ENCODE measurements around the gene PDE4D. TPM values are rescaled to one million over a fixed set of nuclear protein-coding genes. Genes with fewer than 3 reads are reported as not detected.
"Not testable (repeated sequence)": the region's sequence is repeated elsewhere in the genome, so short reads cannot be mapped to it uniquely, and the experiment has no call there.

PDE4D gene
- total RNA-seq, 1 donor: 27.7 TPM

DNA sequence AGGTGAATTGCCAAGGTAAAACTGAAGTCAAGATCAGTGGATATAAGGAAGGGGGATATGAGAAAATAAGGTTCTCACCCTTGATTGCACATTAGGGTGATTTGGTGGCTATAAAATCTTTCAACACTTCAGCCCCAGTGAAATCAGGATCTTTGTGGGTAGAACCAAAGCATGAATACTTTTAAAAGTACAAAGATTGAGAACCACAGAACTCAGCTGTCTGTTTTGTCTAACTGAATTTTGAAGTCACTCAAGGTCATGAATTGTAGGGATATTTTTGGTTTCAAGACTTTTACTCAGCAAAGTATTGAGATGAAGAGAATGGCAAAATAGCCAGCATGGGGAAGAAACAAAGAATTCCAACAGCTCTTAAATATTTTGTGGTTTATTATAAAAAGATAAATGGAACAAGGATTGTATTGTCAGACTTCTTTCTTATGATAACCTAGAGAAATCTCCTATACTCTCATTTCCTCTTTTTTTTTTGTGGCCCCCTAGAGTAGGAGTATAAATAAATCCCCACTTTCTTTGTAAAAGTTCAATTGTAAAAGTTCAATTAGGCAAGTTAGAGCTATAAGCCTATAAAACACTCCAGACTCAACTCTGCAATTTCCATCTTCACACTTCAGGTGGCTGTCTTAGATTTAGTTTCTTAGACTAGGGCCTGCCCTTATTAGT lies 272.9 kb downstream of the PDE4D start:
- peak in 1 of 3 donors; percentile 1 for DNase-seq (ENCODE audit: low read depth in 2 of 3, low spot score in 2 of 3)

DNA sequence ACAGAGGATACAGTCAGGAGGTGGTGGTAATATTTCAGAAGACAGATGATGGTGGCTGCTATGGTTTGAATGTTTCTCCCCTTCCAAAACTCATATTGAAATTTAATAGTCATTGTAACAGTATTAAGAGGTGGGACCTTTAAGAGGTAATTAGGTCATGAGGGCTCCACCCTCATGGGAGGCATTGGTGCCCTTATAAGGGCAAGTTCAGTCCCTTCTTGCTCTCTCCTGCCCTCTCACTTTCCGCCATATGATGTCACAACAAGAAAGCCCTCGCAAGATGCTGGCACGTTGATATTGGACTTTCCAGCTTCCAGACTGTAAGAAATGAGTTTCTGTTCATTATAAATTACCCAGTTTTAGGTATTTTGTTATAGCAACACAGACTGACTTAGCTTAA lies 274.9 kb downstream of the PDE4D start:
- DNase-seq (ENCODE audit: low read depth in 2 of 3, low spot score in 2 of 3): no peak

DNA sequence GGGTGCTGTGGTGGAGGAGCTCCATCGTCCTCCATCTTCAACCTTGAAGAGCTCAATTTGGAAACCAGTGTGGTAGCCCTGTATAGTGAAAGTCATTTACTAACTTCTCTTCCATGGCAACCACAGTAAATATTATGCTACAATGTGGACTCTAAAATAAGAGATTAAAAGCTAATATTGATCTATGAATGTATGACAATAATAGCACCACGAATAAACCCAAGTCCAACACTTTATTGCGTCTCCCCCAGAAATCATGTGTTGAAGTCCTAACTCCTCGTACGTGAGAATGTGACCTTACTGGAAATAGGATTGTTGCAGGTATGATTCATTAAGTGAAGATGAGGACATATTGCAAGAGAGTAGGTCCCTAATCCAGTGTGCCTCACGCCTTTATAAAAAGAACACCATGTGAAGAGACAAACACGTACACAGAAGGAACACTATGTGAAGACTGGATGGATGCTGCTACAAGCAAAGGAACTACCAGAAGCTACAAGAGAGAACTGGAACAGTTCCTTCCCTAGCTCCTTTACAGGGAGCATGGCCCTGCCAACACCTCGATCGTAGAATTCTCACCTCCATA lies 276.2 kb downstream of the PDE4D start:
- DNase-seq (ENCODE audit: low read depth in 2 of 3, low spot score in 2 of 3): no peak

GRCh38 chr5:59616413-59616812 lies 277.1 kb downstream of the PDE4D start:
- DNase-seq (ENCODE audit: low read depth in 2 of 3, low spot score in 2 of 3): no peak

DNA sequence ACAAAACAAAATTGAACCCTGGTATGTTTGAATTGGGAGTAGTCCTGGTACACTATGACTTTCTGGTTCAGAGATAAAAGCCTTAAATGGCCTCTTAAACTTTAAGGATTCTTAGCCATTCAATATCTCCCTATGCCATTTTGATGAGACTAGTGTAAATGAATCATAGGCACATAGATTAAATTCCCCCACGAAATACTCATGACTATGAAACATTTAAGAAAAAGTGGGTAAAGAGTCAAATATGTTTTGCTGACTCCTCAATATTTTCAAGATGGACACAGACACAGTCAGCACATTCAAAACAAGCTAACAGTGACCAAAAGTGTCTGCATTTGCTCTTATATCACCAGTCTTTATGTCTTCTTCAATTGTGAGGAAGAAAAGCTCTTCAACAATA lies 278.3 kb downstream of the PDE4D start:
- no peak for DNase-seq (ENCODE audit: low read depth in 2 of 3, low spot score in 2 of 3)

GRCh38 chr5:59609501-59610265 lies 283.8 kb downstream of the PDE4D start:
- DNase-seq (ENCODE audit: low read depth in 2 of 3, low spot score in 2 of 3): peak in 2 of 3 donors; percentile 24 to 37

- DNase-seq (ENCODE audit: low read depth in 2 of 3, low spot score in 2 of 3): peak in 2 of 3 donors; percentile 28 to 59
Measured at GRCh38 chr5:59608745-59609144, 284.8 kb downstream of the PDE4D start.

DNA sequence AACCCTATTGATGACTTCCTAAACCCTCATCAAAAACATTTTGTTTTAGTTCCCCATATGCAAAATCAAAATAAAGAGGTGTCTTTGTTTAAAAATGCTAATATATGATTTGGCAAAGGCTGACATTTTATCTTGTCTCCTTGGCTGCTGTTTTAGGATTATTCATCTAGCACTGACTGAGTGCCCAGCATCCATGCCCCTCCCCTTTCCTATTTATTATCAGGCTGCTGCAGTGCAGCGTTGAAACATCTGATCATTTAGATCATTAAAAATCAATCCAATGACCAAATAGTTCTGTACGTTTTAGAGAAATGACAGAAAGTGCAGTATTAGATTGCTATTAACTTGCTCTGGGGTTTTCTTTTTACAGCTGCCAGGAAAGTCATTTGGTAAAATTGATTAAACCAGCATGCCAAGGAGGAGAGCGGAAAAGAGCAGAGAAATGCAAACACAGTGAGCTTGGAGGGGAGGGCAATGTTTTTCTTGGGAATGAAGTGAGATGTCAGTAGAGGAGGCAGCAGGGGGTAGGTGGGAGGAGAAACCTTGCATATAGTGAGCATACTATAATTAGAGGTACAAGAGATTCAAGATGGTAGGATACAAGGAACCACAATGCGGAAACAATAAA lies 286.3 kb downstream of the PDE4D start:
- no peak for DNase-seq (ENCODE audit: low read depth in 2 of 3, low spot score in 2 of 3)

DNA sequence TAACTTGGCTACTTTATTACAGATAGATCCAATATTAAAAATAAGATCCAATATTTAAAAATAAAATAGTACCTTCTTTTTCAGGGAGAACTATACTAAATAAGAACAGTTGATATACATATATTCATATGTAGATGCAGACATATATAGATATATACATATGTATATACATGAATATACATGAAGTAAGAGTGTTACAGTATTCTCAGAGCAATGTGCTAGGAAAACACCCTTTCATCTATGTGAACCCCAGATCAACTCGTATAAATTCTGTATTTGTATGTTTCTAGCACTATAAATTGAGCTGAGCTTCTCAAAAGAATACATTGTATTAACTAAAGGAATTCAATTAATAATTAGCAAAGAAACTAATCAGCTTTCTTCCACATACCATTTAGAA lies 287.6 kb downstream of the PDE4D start:
- DNase-seq (ENCODE audit: low read depth in 2 of 3, low spot score in 2 of 3): no peak

GRCh38 chr5:59604111-59604510 lies 289.4 kb downstream of the PDE4D start:
- DNase-seq (ENCODE audit: low read depth in 2 of 3, low spot score in 2 of 3): no peak

DNA sequence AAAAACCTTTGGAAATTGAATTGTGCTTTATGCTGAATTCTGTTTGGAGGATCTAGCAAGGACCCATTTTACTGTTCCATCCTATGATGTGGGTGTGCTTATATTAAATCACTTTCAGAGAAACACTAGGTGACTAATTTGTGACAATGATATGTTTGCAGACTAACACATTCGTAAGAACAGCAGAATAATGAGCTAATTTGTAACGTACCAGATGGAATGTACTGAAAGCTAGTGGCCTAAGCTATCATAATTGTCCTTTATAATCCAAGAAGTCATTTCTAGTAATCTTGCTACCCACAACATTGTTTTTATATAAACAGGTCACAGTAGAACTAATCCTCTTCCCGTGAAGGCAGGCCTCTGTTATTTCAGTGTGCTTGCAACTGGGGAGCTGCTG lies 292.5 kb downstream of the PDE4D start:
- no peak for DNase-seq (ENCODE audit: low read depth in 2 of 3, low spot score in 2 of 3)

DNA sequence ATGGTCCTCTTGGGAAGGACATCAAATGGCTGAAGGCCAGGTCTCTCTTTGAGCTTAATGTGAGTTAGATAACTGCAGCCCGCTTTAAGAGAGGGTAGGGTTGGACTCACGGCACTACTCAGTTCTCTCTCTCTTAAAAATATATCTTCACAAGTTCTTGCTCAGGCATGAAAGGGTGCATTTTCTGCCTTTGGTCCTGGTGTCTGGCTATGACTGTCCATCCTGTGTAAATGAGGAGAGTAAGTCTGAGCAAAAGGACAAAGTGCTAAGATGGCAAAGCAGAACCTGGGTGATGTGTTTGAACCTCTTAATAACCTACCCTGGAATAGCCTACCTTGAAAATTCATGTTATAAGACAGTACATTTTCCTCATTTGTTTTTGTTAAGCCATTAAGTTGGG lies 293.4 kb downstream of the PDE4D start:
- no peak for DNase-seq (ENCODE audit: low read depth in 2 of 3, low spot score in 2 of 3)

GRCh38 chr5:59599729-59600128 lies 293.8 kb downstream of the PDE4D start:
- no peak for DNase-seq (ENCODE audit: low read depth in 2 of 3, low spot score in 2 of 3)

GRCh38 chr5:59598547-59598874 lies 295.0 kb downstream of the PDE4D start:
- DNase-seq (ENCODE audit: low read depth in 2 of 3, low spot score in 2 of 3): peak in 1 of 3 donors; percentile 2

DNA sequence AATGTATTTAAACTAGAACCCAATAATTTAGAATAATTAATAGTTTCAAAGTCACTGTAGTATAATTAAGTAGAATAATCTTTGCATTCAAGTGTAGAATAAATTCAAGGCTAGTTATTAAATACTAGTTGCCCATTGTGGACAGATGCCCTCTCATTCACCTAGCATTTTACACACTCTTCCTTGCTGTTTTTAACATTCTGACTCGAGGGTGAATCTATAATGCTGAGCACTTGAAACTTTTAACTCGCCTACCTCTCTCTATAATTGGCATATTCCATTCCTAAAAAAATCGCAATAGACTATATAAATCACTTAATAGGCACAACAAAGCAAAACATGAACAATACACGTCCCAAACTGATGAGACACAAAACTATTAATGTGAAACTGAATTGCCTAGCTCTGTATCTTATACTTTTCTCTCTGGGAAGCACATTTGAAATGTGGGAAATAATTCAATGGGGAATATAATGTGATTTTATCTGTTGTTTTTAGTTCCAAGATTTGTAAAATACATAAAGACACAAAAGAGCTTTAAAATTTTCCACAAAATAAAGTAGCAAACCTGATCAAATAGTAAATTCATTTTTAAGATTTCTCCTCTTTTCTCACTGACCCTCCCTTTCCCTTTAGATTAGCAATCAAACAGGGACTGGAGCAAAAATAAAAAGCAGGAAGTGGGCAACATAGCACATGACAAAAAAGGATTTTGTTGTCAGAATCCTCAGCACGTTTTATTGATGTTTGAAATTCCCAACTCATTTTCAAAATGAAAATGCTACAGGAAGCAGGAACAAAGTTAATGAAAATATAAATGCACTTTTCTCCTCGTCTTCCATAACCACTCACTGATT lies 295.6 kb downstream of the PDE4D start:
- no peak for DNase-seq (ENCODE audit: low read depth in 2 of 3, low spot score in 2 of 3)

DNA sequence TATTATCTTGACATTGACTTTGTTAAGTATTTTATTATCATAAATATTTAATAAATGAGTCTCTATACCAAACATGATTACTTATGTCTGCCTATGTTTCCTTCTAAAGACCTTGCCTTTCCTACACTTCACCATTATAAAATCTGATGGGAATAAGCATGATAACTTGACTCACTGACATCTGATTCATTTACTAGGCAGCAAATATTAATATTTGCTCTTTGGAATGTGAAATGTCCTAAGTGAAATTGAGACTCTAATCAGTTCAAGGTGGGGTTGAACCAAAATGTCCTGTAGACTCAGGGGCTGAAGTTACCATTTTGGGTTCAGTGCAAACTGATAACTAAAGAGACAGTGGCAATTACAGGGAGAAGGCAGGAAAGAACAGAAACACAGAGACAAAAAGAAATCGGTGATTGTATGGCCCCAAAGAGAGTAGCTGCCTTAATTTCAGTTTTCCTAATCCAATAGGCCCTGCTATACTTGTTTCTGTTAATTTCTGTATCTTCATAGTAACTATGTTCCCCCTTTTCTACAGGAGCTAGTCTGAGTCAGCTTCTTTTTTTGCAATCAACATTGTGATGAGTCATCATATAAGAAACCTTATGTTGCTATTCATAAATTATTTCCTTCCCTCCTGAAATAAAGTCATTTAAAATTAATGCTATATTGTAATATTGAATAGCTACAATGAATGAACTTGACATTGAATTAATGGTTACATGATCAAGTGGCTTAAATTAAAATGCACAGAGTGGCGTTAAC lies 296.8 kb downstream of the PDE4D start:
- peak in 2 of 3 donors; percentile 39 to 63 for DNase-seq (ENCODE audit: low read depth in 2 of 3, low spot score in 2 of 3)

DNA sequence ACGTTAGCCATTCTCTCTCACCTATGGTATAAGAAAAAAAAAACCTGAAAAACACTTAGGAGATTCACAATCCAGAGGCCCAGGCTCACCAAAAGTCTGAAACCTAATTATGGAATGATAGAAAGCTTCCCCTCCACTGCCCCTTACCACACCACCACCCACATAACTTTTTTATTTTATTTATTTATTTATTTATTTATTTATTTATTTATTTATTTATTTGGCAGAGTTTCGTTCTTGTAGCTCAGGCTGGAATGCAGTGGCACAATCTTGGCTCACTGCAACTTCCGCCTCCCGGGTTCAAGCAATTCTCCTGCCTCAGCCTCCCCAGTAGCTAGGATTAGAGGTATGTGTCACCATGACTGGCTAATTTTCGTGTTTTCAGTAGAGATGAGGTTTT lies 299.4 kb downstream of the PDE4D start:
- not testable (repeated sequence) for DNase-seq (ENCODE audit: low read depth in 2 of 3, low spot score in 2 of 3)

GRCh38 chr5:59593439-59594007 lies 300.0 kb downstream of the PDE4D start:
- no peak for DNase-seq (ENCODE audit: low read depth in 2 of 3, low spot score in 2 of 3)

DNA sequence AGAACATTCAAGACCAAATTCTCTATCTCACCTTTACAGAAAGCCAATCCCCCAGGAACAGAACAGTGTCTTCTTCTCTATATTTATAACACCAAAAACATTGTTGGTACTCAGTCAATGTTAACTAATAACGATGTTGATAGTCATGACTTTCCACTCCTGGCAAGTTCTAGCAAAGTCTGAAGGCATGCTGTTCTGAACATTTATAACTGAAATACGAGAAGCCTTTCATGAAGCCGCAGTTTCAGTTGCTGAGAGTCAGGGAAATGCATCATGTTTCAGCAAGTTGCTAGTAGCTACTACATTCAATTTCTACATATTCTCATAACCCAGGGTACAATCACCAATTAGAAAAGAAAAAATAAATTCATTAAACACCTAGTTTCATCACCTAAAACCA lies 301.4 kb downstream of the PDE4D start:
- no peak for DNase-seq (ENCODE audit: low read depth in 2 of 3, low spot score in 2 of 3)

- DNase-seq (ENCODE audit: low read depth in 2 of 3, low spot score in 2 of 3): no peak
Measured at GRCh38 chr5:59591162-59591561, 302.4 kb downstream of the PDE4D start.
